ENCODE data around the gene ACSM6.
"Not testable (repeated sequence)": the region's sequence is repeated elsewhere in the genome, so short reads cannot be mapped to it uniquely, and the experiment has no call there.

ACSM6 gene

DNA sequence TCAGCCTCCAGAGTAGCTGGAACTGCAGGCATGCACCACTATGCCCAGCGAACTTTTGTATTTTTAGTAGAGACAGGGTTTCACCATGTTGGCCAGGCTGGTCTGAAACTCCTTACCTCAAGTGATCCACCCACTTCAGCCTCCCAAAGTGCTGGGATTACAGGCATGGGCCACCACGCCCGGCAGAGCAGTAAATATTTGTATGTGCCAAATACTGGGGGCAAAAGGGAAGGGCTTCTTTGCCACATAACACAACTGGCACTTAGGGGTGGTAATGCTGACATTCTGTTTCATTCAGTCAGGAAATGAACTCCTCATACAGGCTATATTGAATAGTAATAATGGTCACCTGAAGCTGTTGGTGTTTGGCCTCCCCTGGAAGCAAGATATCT, 41.6 kb downstream of the ACSM6 start:
- peaks cover 65% of the 10 kb centered on the region for H3K36me3 ChIP-seq (ENCODE audit: control insufficient read depth, insufficient read depth, low read length)
- no peaks in the 10 kb centered on the region for H3K9me3 ChIP-seq (ENCODE audit: control insufficient read depth, insufficient read depth, low read length)
- no peak overlapping the region for H3K9ac ChIP-seq (ENCODE audit: low read depth, low read length)
- H3K4me1 ChIP-seq (ENCODE audit: control insufficient read depth, insufficient read depth, low read length), result peaks cover 17% of the 10 kb centered on the region
- H3K27me3 ChIP-seq (ENCODE audit: control insufficient read depth, insufficient read depth, low read length), result no peaks in the 10 kb centered on the region
- no peak overlapping the region for H3K27ac ChIP-seq (ENCODE audit: low read depth, low read length)
- H3K4me3 ChIP-seq (ENCODE audit: low read depth, low read length), result no peak overlapping the region

DNA sequence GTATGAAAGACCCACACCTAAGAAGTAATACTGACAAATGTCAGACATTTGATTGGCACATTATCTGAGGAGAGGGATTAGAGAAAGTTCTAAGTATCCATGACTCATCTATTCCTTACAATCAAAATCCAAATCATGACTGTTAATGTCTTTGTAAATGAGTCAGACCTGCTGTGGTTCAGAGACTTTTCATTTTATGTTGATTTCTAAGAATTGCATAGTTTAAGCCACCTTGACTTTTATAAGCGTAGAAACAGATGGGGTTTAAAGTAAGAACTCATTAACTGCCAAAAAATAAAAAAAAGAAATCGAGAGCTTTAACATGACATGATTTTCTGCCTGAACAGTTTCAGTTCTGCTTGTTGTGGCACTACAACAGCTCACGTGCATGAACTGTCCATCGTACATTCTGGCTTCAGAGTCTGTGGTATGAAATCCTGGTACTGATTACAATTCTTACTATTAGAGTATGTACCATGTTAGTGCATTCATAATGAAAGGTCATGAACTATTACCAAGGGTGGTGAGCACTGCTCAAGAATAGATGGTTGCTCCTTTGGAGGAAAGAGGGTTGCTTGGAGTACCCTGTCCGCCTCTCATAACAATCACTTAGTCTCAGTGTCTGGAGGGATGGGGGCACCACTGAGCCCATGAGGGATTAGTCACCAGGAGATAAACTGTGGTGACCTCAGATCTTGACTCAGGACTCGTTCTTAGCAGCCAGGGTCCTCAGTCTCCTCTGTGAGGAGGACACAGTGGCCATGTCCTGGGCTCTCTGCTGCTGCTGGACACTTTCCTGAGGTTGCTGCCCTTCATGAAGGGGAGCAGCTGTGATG, 42.2 kb downstream of the ACSM6 start:
- peaks cover 14% of the 10 kb centered on the region; the same call in 1 of the 2 replicates for H3K4me1 ChIP-seq (ENCODE audit: control insufficient read depth, insufficient read depth, low read length)
- H3K36me3 ChIP-seq (ENCODE audit: control insufficient read depth, insufficient read depth, low read length), result peaks cover 71% of the 10 kb centered on the region
- H3K9ac ChIP-seq (ENCODE audit: low read depth, low read length), result no peak overlapping the region
- H3K9me3 ChIP-seq (ENCODE audit: control insufficient read depth, insufficient read depth, low read length), result no peaks in the 10 kb centered on the region
- H3K4me3 ChIP-seq (ENCODE audit: low read depth, low read length), result no peak overlapping the region
- no peak overlapping the region for H3K27ac ChIP-seq (ENCODE audit: low read depth, low read length)
- H3K27me3 ChIP-seq (ENCODE audit: control insufficient read depth, insufficient read depth, low read length), result no peaks in the 10 kb centered on the region

DNA sequence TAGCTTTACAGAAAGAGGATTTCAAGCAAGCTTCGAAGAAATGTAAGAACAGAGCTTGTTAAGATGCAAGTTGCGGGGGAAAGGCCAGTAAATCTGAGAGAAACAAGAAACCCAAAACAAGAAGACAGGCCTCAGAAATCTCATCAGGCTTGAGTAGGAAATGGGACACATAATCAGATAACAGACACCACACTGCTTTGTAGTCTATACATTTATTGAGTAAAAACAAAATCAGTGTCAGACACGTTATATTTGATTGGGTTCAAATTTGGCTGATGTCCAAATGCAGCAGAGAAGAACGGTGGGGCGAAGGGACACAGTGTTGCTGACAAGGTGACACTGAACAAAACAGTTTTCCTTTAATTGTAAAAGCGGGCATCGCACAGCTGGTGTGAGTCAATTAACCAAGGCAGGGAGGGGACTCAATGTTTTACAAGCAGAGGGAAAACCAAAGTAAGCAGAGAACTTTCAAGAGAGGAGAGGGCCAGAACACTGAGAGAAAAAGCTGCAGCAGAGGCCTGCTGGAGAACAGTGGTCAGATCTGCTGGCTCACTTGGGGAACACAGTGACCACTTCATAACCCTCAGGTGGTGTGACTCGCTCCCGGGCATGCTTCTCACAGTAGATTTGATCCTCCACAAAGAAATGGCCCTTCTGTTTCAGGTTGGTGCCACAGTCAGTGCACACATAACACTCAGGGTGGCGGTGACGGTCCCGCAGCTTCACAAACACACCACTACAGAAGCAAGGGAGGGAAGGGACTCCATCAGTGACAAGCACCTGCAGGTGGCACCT, 43.5 kb downstream of the ACSM6 start:
- H3K36me3 ChIP-seq (ENCODE audit: control insufficient read depth, insufficient read depth, low read length), result peaks cover 82% of the 10 kb centered on the region
- H3K27ac ChIP-seq (ENCODE audit: low read depth, low read length), result no peak overlapping the region
- H3K4me3 ChIP-seq (ENCODE audit: low read depth, low read length), result no peak overlapping the region
- H3K4me1 ChIP-seq (ENCODE audit: control insufficient read depth, insufficient read depth, low read length), result peaks cover 6% of the 10 kb centered on the region; the same call in 1 of the 2 replicates
- H3K27me3 ChIP-seq (ENCODE audit: control insufficient read depth, insufficient read depth, low read length), result no peaks in the 10 kb centered on the region
- H3K9me3 ChIP-seq (ENCODE audit: control insufficient read depth, insufficient read depth, low read length), result no peaks in the 10 kb centered on the region
- H3K9ac ChIP-seq (ENCODE audit: low read depth, low read length), result no peak overlapping the region

GRCh38 chr10:95240096-95240495, 46.1 kb downstream of the ACSM6 start:
- peaks cover 13% of the 10 kb centered on the region; the same call in 1 of the 2 replicates for H3K4me1 ChIP-seq (ENCODE audit: control insufficient read depth, insufficient read depth, low read length)
- H3K9me3 ChIP-seq (ENCODE audit: control insufficient read depth, insufficient read depth, low read length); H3K27ac ChIP-seq (ENCODE audit: low read depth, low read length); H3K9ac ChIP-seq (ENCODE audit: low read depth, low read length); H3K27me3 ChIP-seq (ENCODE audit: control insufficient read depth, insufficient read depth, low read length); H3K4me3 ChIP-seq (ENCODE audit: low read depth, low read length): not testable (repeated sequence)
- peaks cover 79% of the 10 kb centered on the region for H3K36me3 ChIP-seq (ENCODE audit: control insufficient read depth, insufficient read depth, low read length)

DNA sequence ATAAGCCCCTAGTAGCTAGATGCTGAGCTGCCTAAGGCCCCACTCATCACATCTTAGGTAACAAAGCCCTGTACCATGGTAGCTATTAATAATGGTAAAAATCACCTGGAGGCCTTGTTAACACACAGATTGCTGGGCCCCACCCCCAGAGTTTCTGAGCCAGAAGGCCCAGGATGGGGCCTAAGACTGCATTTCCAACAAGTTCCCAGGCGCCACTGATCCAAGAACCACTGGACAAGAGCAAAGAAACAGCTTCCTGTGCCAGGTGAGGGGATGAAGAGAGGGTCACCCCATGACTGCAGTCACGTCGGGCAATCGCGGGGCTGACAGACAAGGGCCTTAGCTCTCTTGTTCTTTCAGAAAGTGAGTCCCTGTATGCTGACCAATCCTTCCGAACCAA, 46.8 kb downstream of the ACSM6 start:
- Histone ChIP-seq H3K27ac (ENCODE audit: low read depth, low read length) (no peak overlapping the region), H3K4me1 (ENCODE audit: control insufficient read depth, insufficient read depth, low read length) (peaks cover 12% of the 10 kb centered on the region; the same call in 1 of the 2 replicates), H3K4me3 (ENCODE audit: low read depth, low read length) (no peak overlapping the region), H3K27me3 (ENCODE audit: control insufficient read depth, insufficient read depth, low read length) (no peaks in the 10 kb centered on the region), H3K9me3 (ENCODE audit: control insufficient read depth, insufficient read depth, low read length) (no peaks in the 10 kb centered on the region), H3K9ac (ENCODE audit: low read depth, low read length) (no peak overlapping the region), H3K36me3 (ENCODE audit: control insufficient read depth, insufficient read depth, low read length) (peaks cover 83% of the 10 kb centered on the region)

- no peaks in the 10 kb centered on the region for H3K9me3 ChIP-seq (ENCODE audit: control insufficient read depth, insufficient read depth, low read length)
- H3K9ac ChIP-seq (ENCODE audit: low read depth, low read length), result no peak overlapping the region
- H3K27ac ChIP-seq (ENCODE audit: low read depth, low read length), result no peak overlapping the region
- H3K36me3 ChIP-seq (ENCODE audit: control insufficient read depth, insufficient read depth, low read length), result peaks cover 82% of the 10 kb centered on the region
- no peak overlapping the region for H3K4me3 ChIP-seq (ENCODE audit: low read depth, low read length)
- peaks cover 12% of the 10 kb centered on the region; the same call in 1 of the 2 replicates for H3K4me1 ChIP-seq (ENCODE audit: control insufficient read depth, insufficient read depth, low read length)
- H3K27me3 ChIP-seq (ENCODE audit: control insufficient read depth, insufficient read depth, low read length), result no peaks in the 10 kb centered on the region
Measured at GRCh38 chr10:95241533-95241932, 47.5 kb downstream of the ACSM6 start.

- Histone ChIP-seq H3K27me3 (ENCODE audit: control insufficient read depth, insufficient read depth, low read length) (no peaks in the 10 kb centered on the region), H3K9ac (ENCODE audit: low read depth, low read length) (no peak overlapping the region), H3K9me3 (ENCODE audit: control insufficient read depth, insufficient read depth, low read length) (no peaks in the 10 kb centered on the region), H3K4me3 (ENCODE audit: low read depth, low read length) (no peak overlapping the region), H3K4me1 (ENCODE audit: control insufficient read depth, insufficient read depth, low read length) (peaks cover 22% of the 10 kb centered on the region), H3K27ac (ENCODE audit: low read depth, low read length) (no peak overlapping the region), H3K36me3 (ENCODE audit: control insufficient read depth, insufficient read depth, low read length) (peaks cover 84% of the 10 kb centered on the region)
Measured at GRCh38 chr10:95242581-95243317, 48.7 kb downstream of the ACSM6 start.

DNA sequence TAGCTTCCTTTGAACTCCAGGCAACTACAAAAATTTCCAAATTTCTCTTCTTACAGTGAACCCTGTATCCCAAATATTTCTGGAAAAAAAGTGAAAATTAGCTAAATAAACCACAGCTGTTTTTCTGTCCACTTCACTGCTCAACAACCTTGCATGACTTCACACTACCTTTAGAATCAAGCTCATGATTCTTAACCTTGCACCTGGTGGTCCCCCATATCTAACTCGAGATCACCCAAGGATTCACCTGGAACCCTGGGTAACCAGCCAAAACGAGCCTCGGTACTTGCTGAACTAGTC, 49.2 kb downstream of the ACSM6 start:
- peaks cover 84% of the 10 kb centered on the region for H3K36me3 ChIP-seq (ENCODE audit: control insufficient read depth, insufficient read depth, low read length)

DNA sequence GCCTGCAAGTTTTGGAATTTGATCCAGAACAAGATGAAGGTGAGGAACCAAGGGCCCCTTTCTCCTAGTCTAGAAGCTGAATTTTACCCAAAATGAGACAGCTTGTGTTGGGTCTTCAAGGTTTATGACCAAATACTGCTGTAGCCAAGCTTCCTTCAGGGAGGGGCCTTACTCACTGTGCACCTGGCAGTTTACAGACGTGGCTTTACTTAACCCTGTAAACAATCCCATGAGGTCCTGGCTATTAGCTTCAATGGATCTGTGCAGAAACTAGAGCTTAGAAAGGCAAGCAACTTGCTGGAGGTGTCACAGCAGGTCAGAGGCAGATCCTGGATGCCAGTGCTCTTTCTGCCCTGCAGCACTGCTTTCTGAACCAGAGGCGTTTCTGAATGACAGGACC, 50.1 kb downstream of the ACSM6 start:
- H3K27me3 ChIP-seq (ENCODE audit: control insufficient read depth, insufficient read depth, low read length), result no peaks in the 10 kb centered on the region

More for the DNA sequence above, 49.2 kb downstream of the ACSM6 start:
- H3K9me3 ChIP-seq (ENCODE audit: control insufficient read depth, insufficient read depth, low read length), result no peaks in the 10 kb centered on the region
- H3K27me3 ChIP-seq (ENCODE audit: control insufficient read depth, insufficient read depth, low read length), result no peaks in the 10 kb centered on the region
- H3K4me3 ChIP-seq (ENCODE audit: low read depth, low read length), result no peak overlapping the region
- no peak overlapping the region for H3K9ac ChIP-seq (ENCODE audit: low read depth, low read length)
- no peak overlapping the region for H3K27ac ChIP-seq (ENCODE audit: low read depth, low read length)
- H3K4me1 ChIP-seq (ENCODE audit: control insufficient read depth, insufficient read depth, low read length), result peaks cover 22% of the 10 kb centered on the region

GRCh38 chr10:95245425-95246055, 51.5 kb downstream of the ACSM6 start:
- H3K9ac ChIP-seq (ENCODE audit: low read depth, low read length), result no peak overlapping the region
- H3K4me1 ChIP-seq (ENCODE audit: control insufficient read depth, insufficient read depth, low read length), result peaks cover 29% of the 10 kb centered on the region
- H3K4me3 ChIP-seq (ENCODE audit: low read depth, low read length), result no peak overlapping the region
- H3K9me3 ChIP-seq (ENCODE audit: control insufficient read depth, insufficient read depth, low read length), result no peaks in the 10 kb centered on the region
- H3K36me3 ChIP-seq (ENCODE audit: control insufficient read depth, insufficient read depth, low read length), result peaks cover 75% of the 10 kb centered on the region
- H3K27me3 ChIP-seq (ENCODE audit: control insufficient read depth, insufficient read depth, low read length), result no peaks in the 10 kb centered on the region
- no peak overlapping the region for H3K27ac ChIP-seq (ENCODE audit: low read depth, low read length)

More for the DNA sequence above, 50.1 kb downstream of the ACSM6 start:
- no peak overlapping the region for H3K9ac ChIP-seq (ENCODE audit: low read depth, low read length)
- H3K27ac ChIP-seq (ENCODE audit: low read depth, low read length), result no peak overlapping the region
- peaks cover 22% of the 10 kb centered on the region for H3K4me1 ChIP-seq (ENCODE audit: control insufficient read depth, insufficient read depth, low read length)
- peaks cover 83% of the 10 kb centered on the region for H3K36me3 ChIP-seq (ENCODE audit: control insufficient read depth, insufficient read depth, low read length)
- H3K4me3 ChIP-seq (ENCODE audit: low read depth, low read length), result no peak overlapping the region
- no peaks in the 10 kb centered on the region for H3K9me3 ChIP-seq (ENCODE audit: control insufficient read depth, insufficient read depth, low read length)

All from HUES48 (cell line).